ENCODE measurements around the gene DDX60. TPM values are rescaled to one million over a fixed set of nuclear protein-coding genes. Genes with fewer than 3 reads are reported as not detected.

Gene DDX60
- total RNA-seq, 4 donors from 2014 or later, result 13.7 to 23.3 (median 17.4) TPM

DNA sequence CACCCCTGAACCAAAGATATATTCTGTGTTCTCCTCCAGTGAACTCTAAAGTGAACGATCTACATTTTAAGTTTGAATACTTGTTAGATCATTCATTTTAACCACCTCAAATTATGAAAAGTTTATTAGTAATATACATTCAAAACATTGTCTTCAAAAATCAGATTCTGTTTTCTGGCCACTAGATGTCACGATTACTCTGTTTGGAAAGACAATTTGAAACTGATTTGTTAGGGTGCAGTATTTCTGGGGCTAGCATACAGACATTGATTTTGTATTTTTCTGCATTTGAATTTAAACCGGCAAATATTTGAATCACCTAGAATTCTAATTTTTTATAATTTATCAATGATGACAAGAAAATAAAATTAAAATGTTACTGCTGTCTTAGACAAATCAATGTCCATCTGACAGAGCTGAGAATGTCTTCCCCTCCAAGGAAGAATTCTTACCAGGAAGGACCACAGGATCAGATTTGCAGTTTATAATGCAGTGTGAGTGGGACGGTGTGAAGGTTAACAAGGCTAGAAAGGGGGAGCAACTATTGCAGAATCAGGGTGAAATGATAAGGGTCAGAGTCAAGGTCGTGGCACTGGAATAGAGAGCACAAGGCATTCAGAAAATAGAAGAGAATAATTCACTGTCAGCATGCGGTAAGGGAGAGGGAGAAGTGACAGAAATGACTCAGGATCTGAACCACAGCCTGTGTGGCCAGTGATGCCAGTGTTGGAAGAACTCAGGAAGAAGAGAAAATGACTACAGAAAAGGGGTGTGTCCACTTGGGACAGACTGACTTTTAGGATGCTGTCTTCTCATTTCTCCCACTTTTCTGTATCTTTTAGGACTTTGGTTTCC lies 134.6 kb downstream of the DDX60 start:
- Histone ChIP-seq H3K27ac (no peak overlapping the region), H3K36me3 (no peaks in the 10 kb centered on the region), H3K9me3 (no peaks in the 10 kb centered on the region), H3K27me3 (no peaks in the 10 kb centered on the region), H3K4me1 (no peaks in the 10 kb centered on the region), H3K4me3 (no peak overlapping the region)
- TF ChIP-seq, protein P1, sequence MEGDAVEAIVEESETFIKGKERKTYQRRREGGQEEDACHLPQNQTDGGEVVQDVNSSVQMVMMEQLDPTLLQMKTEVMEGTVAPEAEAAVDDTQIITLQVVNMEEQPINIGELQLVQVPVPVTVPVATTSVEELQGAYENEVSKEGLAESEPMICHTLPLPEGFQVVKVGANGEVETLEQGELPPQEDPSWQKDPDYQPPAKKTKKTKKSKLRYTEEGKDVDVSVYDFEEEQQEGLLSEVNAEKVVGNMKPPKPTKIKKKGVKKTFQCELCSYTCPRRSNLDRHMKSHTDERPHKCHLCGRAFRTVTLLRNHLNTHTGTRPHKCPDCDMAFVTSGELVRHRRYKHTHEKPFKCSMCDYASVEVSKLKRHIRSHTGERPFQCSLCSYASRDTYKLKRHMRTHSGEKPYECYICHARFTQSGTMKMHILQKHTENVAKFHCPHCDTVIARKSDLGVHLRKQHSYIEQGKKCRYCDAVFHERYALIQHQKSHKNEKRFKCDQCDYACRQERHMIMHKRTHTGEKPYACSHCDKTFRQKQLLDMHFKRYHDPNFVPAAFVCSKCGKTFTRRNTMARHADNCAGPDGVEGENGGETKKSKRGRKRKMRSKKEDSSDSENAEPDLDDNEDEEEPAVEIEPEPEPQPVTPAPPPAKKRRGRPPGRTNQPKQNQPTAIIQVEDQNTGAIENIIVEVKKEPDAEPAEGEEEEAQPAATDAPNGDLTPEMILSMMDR (IDR thresholded peaks at IDR 0.05), result peak in 4 of 6 experiments; percentile 49 to 68 (median 58)
- TF ChIP-seq POLR2A (IDR thresholded peaks at IDR 0.05), result no peak
- DNase-seq, result no peak

DNA sequence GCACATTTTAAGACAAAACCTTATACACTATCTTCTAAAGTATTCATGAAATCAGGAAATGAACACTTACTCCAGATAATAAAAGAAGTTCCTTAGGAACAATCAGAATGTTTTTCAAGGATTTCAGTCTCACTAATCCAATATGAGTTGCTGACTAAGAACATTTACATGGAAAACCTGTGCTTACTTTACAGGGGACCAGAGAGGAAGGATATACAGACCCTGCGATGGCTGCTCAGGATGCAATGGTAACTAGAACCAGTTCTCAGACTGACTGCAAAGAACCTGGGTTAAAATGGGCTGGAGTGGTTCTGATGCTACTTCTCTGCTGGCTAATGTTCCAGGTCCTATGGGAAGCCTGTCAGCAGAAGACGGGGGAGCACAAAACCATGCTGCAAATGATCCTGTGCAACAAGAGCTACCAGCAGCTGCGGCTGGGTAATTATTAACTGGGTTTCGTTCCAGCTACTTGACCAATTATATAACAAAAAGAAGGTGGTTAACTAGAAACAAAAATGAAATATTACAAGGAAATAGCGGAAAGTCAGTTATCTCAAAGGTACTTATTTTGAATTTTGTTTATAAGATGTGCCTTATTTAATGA lies 140.9 kb downstream of the DDX60 start:
- H3K27me3 ChIP-seq, result no peaks in the 10 kb centered on the region
- H3K4me3 ChIP-seq, result no peak overlapping the region
- no peaks in the 10 kb centered on the region for H3K36me3 ChIP-seq
- no peak for DNase-seq
- TF ChIP-seq, protein P1 (IDR thresholded peaks at IDR 0.05), result no peak
- no peak for TF ChIP-seq POLR2A (IDR thresholded peaks at IDR 0.05)
- no peak overlapping the region for H3K27ac ChIP-seq
- H3K4me1 ChIP-seq, result no peaks in the 10 kb centered on the region
- H3K9me3 ChIP-seq, result no peaks in the 10 kb centered on the region

DNA sequence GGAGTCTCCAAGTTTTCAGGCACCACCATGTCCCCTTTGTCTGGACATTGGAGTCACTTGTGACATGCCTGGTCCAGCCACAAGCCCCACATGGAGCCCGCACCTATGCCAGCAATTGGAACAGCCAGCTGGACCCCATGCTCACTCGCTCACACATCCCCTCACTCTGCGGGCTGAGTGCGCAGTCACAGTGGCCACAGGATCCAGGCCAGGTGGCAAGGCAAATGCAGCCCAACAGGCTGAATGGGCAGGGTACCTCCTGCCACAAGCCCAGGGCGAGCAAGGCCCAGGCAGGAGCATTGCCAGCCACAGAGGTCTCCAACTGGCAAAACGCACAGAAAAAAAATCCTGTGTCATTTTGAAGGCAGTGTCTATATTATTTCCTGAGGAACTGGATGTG lies 144.2 kb downstream of the DDX60 start:
- no peak for DNase-seq
- no peak overlapping the region for H3K4me3 ChIP-seq
- H3K9me3 ChIP-seq, result no peaks in the 10 kb centered on the region
- TF ChIP-seq, protein P1 (IDR thresholded peaks at IDR 0.05), result no peak
- no peak for TF ChIP-seq POLR2A (IDR thresholded peaks at IDR 0.05)
- H3K27ac ChIP-seq, result no peak overlapping the region
- H3K36me3 ChIP-seq, result no peaks in the 10 kb centered on the region
- no peaks in the 10 kb centered on the region for H3K27me3 ChIP-seq
- H3K4me1 ChIP-seq, result no peaks in the 10 kb centered on the region

DNA sequence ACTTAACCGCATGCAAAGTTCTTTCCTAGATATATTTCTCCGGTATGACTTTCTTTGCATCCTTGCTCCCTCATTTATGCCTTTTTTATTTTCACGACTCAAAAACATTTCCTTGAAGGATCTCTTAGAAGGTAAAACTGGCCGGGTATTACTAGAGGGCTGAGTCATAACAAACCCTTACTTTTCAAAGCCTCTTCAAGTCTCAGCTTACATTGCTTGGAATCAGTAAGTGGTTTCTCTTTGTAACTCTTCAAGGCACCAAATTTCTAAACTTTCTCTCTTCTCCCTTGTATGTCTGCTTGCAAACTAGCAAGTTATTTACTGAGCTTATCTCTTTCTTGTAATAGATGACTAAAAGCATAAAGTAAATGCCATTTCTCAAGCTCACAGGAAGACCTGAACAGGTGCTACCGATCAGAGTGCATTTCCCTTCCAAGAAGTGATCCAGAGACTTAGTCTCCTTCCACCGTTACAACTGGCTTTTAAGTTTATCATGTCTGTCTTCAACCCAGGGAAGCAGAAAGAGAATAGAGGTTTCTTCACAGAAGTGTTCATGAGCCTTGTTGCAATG lies 150.8 kb downstream of the DDX60 start:
- no peak overlapping the region for H3K27ac ChIP-seq
- TF ChIP-seq POLR2A (IDR thresholded peaks at IDR 0.05), result no peak
- TF ChIP-seq, protein P1 (IDR thresholded peaks at IDR 0.05), result no peak
- no peak for DNase-seq

More for the DNA sequence above, 150.8 kb downstream of the DDX60 start:
- Histone ChIP-seq H3K9me3 (no peaks in the 10 kb centered on the region), H3K4me1 (no peaks in the 10 kb centered on the region), H3K36me3 (no peaks in the 10 kb centered on the region), H3K27me3 (no peaks in the 10 kb centered on the region), H3K4me3 (no peak overlapping the region)

Other genes starting within 250 kb of the DDX60 start
- not detected for gene ANXA10, start 226.2 kb downstream of the DDX60 start, total RNA-seq
- gene DDX60L, start 161.7 kb upstream of the DDX60 start, total RNA-seq, result 10 to 100 TPM; 18.4 to 68.7 (median 47.2) TPM
- gene PALLD, start 178.3 kb upstream of the DDX60 start, total RNA-seq, result 100 to 1,000 TPM in 1 of 4 donors, 10 to 100 TPM in 3; 68.0 to 175 (median 78.4) TPM